ENCODE results near the gene ASIC3. TPM values are rescaled to one million over a fixed set of nuclear protein-coding genes. Genes with fewer than 3 reads are reported as not detected.

Gene ASIC3
- total RNA-seq, 1 experiment from 2014 or later, result 1.1 TPM

DNA sequence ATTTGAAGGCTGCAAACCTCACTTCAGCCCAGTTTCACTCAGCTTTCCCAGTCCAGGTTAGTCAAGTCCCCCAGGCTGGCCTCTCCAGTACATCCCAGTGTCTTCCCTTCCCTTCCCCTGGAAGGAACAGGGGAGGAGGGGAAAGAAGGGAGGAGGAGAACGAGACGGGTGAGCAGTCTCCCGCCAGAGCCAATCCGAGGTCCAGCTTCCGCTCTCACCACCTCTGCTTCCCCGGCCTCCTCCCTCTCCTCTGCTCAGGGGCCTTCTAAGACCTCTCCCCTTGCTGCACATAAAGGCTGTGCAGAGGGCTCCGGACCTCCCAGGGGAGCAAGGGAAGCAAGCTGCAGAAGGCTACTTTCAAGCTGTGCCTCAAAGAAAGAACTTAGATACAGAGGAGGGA, 28.1 kb upstream of the ASIC3 start:
- ChIA-PET POLR2A (no interaction called here), CTCF (interaction anchor here (3.0 to 3.3 kb wide), 2 partner anchors 8 to 57 kb away, joined by 40 to 54 read pairs; partner anchors contain the start of gene ABCB8)
- Mint-ChIP-seq H3K36me3 (ENCODE audit: insufficient read depth, unreplicated experiment) (no peaks in the 10 kb centered on the region), H3K27me3 (ENCODE audit: insufficient read depth, unreplicated experiment) (peaks cover 6% of the 10 kb centered on the region), H3K4me3 (ENCODE audit: unreplicated experiment) (peak overlapping the region; percentile 13), H3K4me1 (ENCODE audit: low read depth, unreplicated experiment) (peaks cover 20% of the 10 kb centered on the region), H3K27ac (ENCODE audit: unreplicated experiment) (no peak overlapping the region), H3K9me3 (ENCODE audit: unreplicated experiment) (no peaks in the 10 kb centered on the region)
- TF ChIP-seq, protein P1, sequence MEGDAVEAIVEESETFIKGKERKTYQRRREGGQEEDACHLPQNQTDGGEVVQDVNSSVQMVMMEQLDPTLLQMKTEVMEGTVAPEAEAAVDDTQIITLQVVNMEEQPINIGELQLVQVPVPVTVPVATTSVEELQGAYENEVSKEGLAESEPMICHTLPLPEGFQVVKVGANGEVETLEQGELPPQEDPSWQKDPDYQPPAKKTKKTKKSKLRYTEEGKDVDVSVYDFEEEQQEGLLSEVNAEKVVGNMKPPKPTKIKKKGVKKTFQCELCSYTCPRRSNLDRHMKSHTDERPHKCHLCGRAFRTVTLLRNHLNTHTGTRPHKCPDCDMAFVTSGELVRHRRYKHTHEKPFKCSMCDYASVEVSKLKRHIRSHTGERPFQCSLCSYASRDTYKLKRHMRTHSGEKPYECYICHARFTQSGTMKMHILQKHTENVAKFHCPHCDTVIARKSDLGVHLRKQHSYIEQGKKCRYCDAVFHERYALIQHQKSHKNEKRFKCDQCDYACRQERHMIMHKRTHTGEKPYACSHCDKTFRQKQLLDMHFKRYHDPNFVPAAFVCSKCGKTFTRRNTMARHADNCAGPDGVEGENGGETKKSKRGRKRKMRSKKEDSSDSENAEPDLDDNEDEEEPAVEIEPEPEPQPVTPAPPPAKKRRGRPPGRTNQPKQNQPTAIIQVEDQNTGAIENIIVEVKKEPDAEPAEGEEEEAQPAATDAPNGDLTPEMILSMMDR (IDR thresholded peaks at IDR 0.05; ENCODE audit: insufficient read depth in 1 of 2, low read depth in 1 of 2, low read length in 1 of 2, severe bottlenecking in 1 of 2, unreplicated experiment in 1 of 2), result no peak
- Histone ChIP-seq H3K4me3 (ENCODE audit: low read depth, low read length) (no peak overlapping the region), H3K4me1 (peaks cover 34% of the 10 kb centered on the region), H3K36me3 (ENCODE audit: control insufficient read depth, insufficient read depth, low read length) (no peaks in the 10 kb centered on the region), H3K27me3 (replicated peaks; ENCODE audit: control insufficient read depth, insufficient read depth, low read length) (no peaks in the 10 kb centered on the region), H3K9me3 (no peaks in the 10 kb centered on the region)
- BruUV-seq (replicated peaks), result no TSS peak
- DNase-seq, result no peak
- intact Hi-C loops (cut with micrococcal nuclease; ENCODE audit: unreplicated experiment), result no loop called here

DNA sequence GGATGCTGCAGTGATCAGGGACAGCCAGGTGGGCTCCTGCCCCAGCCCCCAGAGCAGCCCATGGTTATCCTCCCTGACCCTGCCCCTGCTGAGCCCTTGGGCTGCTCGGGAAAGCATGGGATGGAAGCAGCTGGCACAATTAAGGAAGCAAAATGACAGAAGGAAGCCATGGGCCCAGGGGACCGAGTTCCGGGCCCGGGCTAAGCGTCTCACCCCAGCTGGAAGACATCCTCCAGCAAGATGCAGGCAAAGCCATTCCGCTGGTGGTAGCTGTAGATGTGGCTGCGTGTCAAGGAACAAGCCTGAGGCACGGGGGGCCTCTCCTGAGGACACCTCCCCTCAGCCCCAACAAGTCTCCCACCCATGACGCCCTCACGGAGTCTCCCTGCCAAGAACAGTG, 25.1 kb upstream of the ASIC3 start:
- no peaks in the 10 kb centered on the region for H3K36me3 ChIP-seq (ENCODE audit: control insufficient read depth, insufficient read depth, low read length)
- no peaks in the 10 kb centered on the region for H3K27me3 ChIP-seq (replicated peaks; ENCODE audit: control insufficient read depth, insufficient read depth, low read length)
- Mint-ChIP-seq H3K4me3 (ENCODE audit: unreplicated experiment) (no peak overlapping the region), H3K36me3 (ENCODE audit: insufficient read depth, unreplicated experiment) (peaks cover 7% of the 10 kb centered on the region), H3K27me3 (ENCODE audit: insufficient read depth, unreplicated experiment) (peaks cover 6% of the 10 kb centered on the region), H3K9me3 (ENCODE audit: unreplicated experiment) (no peaks in the 10 kb centered on the region), H3K4me1 (ENCODE audit: low read depth, unreplicated experiment) (peaks cover 39% of the 10 kb centered on the region), H3K27ac (ENCODE audit: unreplicated experiment) (no peak overlapping the region)
- no peaks in the 10 kb centered on the region for H3K9me3 ChIP-seq
- POLR2A ChIA-PET, result no interaction called here
- no TSS peak for BruUV-seq (replicated peaks)
- intact Hi-C loops (cut with micrococcal nuclease; ENCODE audit: unreplicated experiment), result no loop called here
- TF ChIP-seq, protein P1 (IDR thresholded peaks at IDR 0.05; ENCODE audit: insufficient read depth in 1 of 2, low read depth in 1 of 2, low read length in 1 of 2, severe bottlenecking in 1 of 2, unreplicated experiment in 1 of 2), result no peak
- peaks cover 48% of the 10 kb centered on the region for H3K4me1 ChIP-seq
- CTCF ChIA-PET, result no interaction called here
- no peak for DNase-seq
- no peak overlapping the region for H3K4me3 ChIP-seq (ENCODE audit: low read depth, low read length)

DNA sequence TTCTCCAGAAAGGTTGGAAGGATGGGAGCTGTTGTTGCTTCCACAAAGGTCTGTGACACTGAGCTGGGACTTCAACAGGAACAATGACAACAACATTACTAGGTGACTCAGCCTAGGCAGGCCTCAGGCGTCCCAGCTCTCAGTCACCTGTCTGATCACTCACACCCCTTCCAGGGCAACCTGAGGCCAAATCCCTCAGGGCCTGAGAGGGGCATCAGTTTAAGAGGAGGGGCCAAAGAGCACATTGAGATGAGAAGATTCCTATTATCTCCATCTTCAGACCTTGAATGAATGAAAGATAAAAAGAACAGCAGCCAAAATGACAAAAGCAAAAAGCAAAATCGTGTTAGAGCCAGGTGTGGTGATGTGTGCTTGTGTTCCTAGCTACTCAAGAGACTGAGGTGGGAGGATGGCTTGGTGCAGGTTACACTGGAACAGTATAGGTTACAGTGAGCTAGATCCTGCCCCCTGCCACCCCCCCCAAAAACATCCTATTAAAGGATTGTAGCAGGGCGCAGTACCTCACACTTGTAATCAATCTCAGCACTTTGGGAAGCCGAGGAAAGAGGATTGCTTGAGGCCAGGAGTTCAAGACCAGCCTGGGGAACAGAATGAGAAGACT, 23.8 kb upstream of the ASIC3 start, which contains the start of gene ATG9B:
TSS of gene ATG9B (minus strand) at position 60 of the 622 bp plus-strand sequence. CDS start 71 bp downstream, outside the sequence.
- H3K4me1 Mint-ChIP-seq (ENCODE audit: low read depth, unreplicated experiment), result peaks cover 47% of the 10 kb centered on the region
- POLR2A ChIA-PET, result interaction anchor here (0.6 kb wide), 1 partner anchor 300 kb away, joined by 10 read pairs; no protein-coding TSS in a partner anchor

More for the DNA sequence above, 23.8 kb upstream of the ASIC3 start, which contains the start of gene ATG9B:
- Mint-ChIP-seq H3K27ac (ENCODE audit: unreplicated experiment) (peak within 1 kb of the TSS; percentile 99), H3K27me3 (ENCODE audit: insufficient read depth, unreplicated experiment) (peaks cover 2% of the 10 kb centered on the region), H3K4me3 (ENCODE audit: unreplicated experiment) (no peak within 1 kb of the TSS), H3K36me3 (ENCODE audit: insufficient read depth, unreplicated experiment) (peaks cover 15% of the 10 kb centered on the region), H3K9me3 (ENCODE audit: unreplicated experiment) (no peaks in the 10 kb centered on the region)
- no peaks in the 10 kb centered on the region for H3K36me3 ChIP-seq (ENCODE audit: control insufficient read depth, insufficient read depth, low read length)
- TF ChIP-seq, protein P1 (IDR thresholded peaks at IDR 0.05; ENCODE audit: insufficient read depth in 1 of 2, low read depth in 1 of 2, low read length in 1 of 2, severe bottlenecking in 1 of 2, unreplicated experiment in 1 of 2), result no peak
- H3K4me3 ChIP-seq (ENCODE audit: low read depth, low read length), result no peak within 1 kb of the TSS
- peak in 1 of 2 experiments; percentile 64 for DNase-seq
- CTCF ChIA-PET, result interaction anchor here (0.7 kb wide), 1 partner anchor 22 kb away, joined by 6 read pairs; no protein-coding TSS in a partner anchor
- peaks cover 43% of the 10 kb centered on the region for H3K4me1 ChIP-seq
- no peaks in the 10 kb centered on the region for H3K27me3 ChIP-seq (replicated peaks; ENCODE audit: control insufficient read depth, insufficient read depth, low read length)
- no peaks in the 10 kb centered on the region for H3K9me3 ChIP-seq
- intact Hi-C loops (cut with micrococcal nuclease; ENCODE audit: unreplicated experiment), result no loop called here
- no TSS peak for BruUV-seq (replicated peaks)

All from Caco-2 (cell line).